Cardiac muscle cell (in vitro differentiated cells and primary cell): ENCODE measurements around the gene THUMPD2. TPM values are rescaled to one million over a fixed set of nuclear protein-coding genes. Genes with fewer than 3 reads are reported as not detected.

Source experiments
- DNase-seq, 2 donors: peaks; one replicate each; pipeline versions ENCODE4 v3.0.0 to v3.0.0-alpha.2; 2010 to 2017; ENCODE audit warnings: low read depth in 1 of 2, low spot score in 1 of 2
- H3K27ac ChIP-seq: fragments of 200-600 bp; sonication (generic); 2 replicates; pipeline ENCODE4 v1.5.1; 2016
- H3K27me3 ChIP-seq: fragments of 200-600 bp; sonication (generic); 2 replicates; pipeline ENCODE4 v1.6.0; 2016; ENCODE audit warnings: control low read depth
- H3K36me3 ChIP-seq: fragments of 200-600 bp; sonication (generic); 2 replicates; pipeline ENCODE4 v1.5.1; 2016; ENCODE audit warnings: control low read depth
- H3K4me1 ChIP-seq: fragments of 200-600 bp; sonication (generic); 2 replicates; pipeline ENCODE4 v1.8.1; 2017; ENCODE audit warnings: low read depth, mild to moderate bottlenecking, mixed run types
- H3K4me3 ChIP-seq: fragments of 200-600 bp; sonication (generic); 2 replicates; pipeline ENCODE4 v1.5.1; 2016; ENCODE audit warnings: mild to moderate bottlenecking
- H3K9me3 ChIP-seq: fragments of 200-600 bp; sonication (generic); 2 replicates; pipeline ENCODE4 v1.5.1; 2017; ENCODE audit warnings: low read depth, mild to moderate bottlenecking, control low read depth
- polyA plus RNA-seq: library from polyadenylated mRNA; unstranded; fragments of >200 nt; fragmentation: Nextera tagmentation; extraction: Ambion mirVana; gene quantifications from 2 replicates; pipeline ENCODE4 v1.2.1, GENCODE V29; 2016
- total RNA-seq: library from RNA; depleted of rRNA; stranded (reverse); fragments of >200 nt; gene quantifications from 2 replicates; pipeline ENCODE4 v1.2.3, GENCODE V29; 2016
- TF ChIP-seq, protein P1 (sequence below): IDR thresholded peaks from 2 replicates; pipeline ENCODE4 v1.5.1; 2012; ENCODE audit warnings: low read depth, mild to moderate bottlenecking, low read length

Gene THUMPD2
- total and polyA plus RNA-seq, 2 experiments from 2014 or later: 8.4 to 11.8 TPM

DNA sequence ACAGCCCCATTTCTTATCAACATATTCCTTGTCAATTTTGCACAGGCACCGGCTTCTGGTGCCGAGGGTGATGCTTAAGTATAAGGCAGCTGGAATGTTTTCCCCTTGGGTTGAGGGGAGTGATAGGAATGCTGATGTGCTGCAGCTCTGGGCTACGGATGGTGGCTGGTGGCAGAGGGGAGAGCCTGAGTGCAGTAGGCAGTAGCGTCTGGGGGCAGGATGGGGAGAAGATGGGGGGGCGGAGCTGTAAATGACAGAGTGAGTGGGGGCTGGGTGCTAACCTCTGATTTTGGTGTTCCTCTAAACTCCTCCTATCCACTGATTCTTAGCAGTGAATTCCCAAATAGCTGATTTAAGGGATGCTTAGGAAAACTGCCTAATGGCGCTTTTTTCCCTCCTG lies 92.6 kb downstream of the THUMPD2 start:
- DNase-seq: peak in 1 of 2 donors; percentile 34
- Histone ChIP-seq H3K9me3 (no peaks in the 10 kb centered on the region), H3K27me3 (no peaks in the 10 kb centered on the region), H3K4me1 (peaks cover 34% of the 10 kb centered on the region), H3K4me3 (no peak overlapping the region), H3K27ac (no peak overlapping the region), H3K36me3 (no peaks in the 10 kb centered on the region)
- TF ChIP-seq, protein P1, sequence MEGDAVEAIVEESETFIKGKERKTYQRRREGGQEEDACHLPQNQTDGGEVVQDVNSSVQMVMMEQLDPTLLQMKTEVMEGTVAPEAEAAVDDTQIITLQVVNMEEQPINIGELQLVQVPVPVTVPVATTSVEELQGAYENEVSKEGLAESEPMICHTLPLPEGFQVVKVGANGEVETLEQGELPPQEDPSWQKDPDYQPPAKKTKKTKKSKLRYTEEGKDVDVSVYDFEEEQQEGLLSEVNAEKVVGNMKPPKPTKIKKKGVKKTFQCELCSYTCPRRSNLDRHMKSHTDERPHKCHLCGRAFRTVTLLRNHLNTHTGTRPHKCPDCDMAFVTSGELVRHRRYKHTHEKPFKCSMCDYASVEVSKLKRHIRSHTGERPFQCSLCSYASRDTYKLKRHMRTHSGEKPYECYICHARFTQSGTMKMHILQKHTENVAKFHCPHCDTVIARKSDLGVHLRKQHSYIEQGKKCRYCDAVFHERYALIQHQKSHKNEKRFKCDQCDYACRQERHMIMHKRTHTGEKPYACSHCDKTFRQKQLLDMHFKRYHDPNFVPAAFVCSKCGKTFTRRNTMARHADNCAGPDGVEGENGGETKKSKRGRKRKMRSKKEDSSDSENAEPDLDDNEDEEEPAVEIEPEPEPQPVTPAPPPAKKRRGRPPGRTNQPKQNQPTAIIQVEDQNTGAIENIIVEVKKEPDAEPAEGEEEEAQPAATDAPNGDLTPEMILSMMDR: no peak

Other genes starting within 250 kb of the THUMPD2 start
- 21.3 and 22.5 TPM in 2 replicates for gene TMEM178A, start 113.3 kb downstream of the THUMPD2 start, total RNA-seq
- gene TMEM178A, start 113.3 kb downstream of the THUMPD2 start, polyA plus RNA-seq: 13.4 and 17.9 TPM in 2 replicates